SH-SY5Y (cell line): Measurements from ENCODE around the gene SHOC2.
A peak's percentile ranks its signal among the peaks of the same experiment; 100 is the strongest.

Experiments
- GATA2 ChIP-seq: IDR thresholded peaks from 2 replicates; pipeline ENCODE4 v1.6.1; 2011; ENCODE audit warnings: mild to moderate bottlenecking, low read depth, low read length
- GATA3 ChIP-seq: IDR thresholded peaks from 2 replicates; pipeline ENCODE4 v1.6.1; 2011; ENCODE audit warnings: low read depth, mild to moderate bottlenecking, low read length, moderate library complexity

Gene SHOC2

GRCh38 chr10:110887560-110887959 is 31.8 kb upstream of the SHOC2 start:
- no peak for TF ChIP-seq GATA3

- TF ChIP-seq GATA2 (no peak), GATA3 (no peak)
Observed at GRCh38 chr10:110892602-110893288, 26.7 kb upstream of the SHOC2 start.

- no peak for TF ChIP-seq GATA3
- TF ChIP-seq GATA2: no peak
Observed at GRCh38 chr10:110893559-110894179, 25.7 kb upstream of the SHOC2 start.

- TF ChIP-seq GATA3 (no peak), GATA2 (no peak)
Observed at GRCh38 chr10:110897184-110897583, 22.2 kb upstream of the SHOC2 start.

- no peak for TF ChIP-seq GATA3
- TF ChIP-seq GATA2: no peak
Observed at GRCh38 chr10:110898391-110898790, 21.0 kb upstream of the SHOC2 start.

- no peak for TF ChIP-seq GATA3
Observed at GRCh38 chr10:110900983-110901382, 18.4 kb upstream of the SHOC2 start.

GRCh38 chr10:110901954-110902819 is 17.2 kb upstream of the SHOC2 start:
- TF ChIP-seq GATA2 (no peak), GATA3 (no peak)

- TF ChIP-seq GATA2: no peak
- TF ChIP-seq GATA3: no peak
Observed at GRCh38 chr10:110903280-110904278, 15.8 kb upstream of the SHOC2 start.

- TF ChIP-seq GATA3 (no peak), GATA2 (no peak)
Observed at GRCh38 chr10:110910138-110910537, 9.3 kb upstream of the SHOC2 start.

- TF ChIP-seq GATA2: peak; percentile 47; the same call in 1 of the 2 replicates
- no peak for TF ChIP-seq GATA3
Observed at GRCh38 chr10:110912374-110912773, 7.0 kb upstream of the SHOC2 start.

- TF ChIP-seq GATA2 (no peak), GATA3 (no peak)
Observed at GRCh38 chr10:110914431-110914830, 5.0 kb upstream of the SHOC2 start.

- TF ChIP-seq GATA2: no peak
- no peak for TF ChIP-seq GATA3
Observed at GRCh38 chr10:110915035-110915434, 4.4 kb upstream of the SHOC2 start.

- peak; percentile 22; the same call in 1 of the 2 replicates for TF ChIP-seq GATA2
- no peak for TF ChIP-seq GATA3
Observed at GRCh38 chr10:110916554-110917346, 2.7 kb upstream of the SHOC2 start.
